NCI-H82 treated with DMSO at 0.1 percent for 48 hours (cell line): Measurements from ENCODE around the gene HABP4.

ENCODE experiments used
- DNase-seq: peaks from one replicate; lab custom pipeline; 2025; ENCODE audit not compliant: unreplicated experiment; lab: John Stamatoyannopoulos, UW

The HABP4 gene

DNA sequence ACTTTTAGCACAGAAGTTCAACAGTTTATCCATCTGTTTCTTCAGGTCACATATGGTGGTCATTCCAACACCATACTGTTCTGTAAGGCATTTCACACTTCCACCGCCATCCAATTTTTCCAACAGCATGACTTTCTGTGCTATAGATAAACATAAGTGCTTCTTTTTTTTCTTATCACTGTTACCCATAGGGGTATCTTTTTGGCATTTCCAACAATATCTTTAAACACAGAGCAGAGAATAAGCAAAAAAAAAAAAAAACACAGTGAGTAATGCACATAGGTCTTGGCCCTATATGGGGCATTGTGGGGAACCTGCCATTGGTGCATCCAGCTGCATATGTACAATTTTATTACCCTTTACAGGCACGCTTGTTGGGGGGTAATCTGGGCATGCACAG lies 19.6 kb upstream of the HABP4 start:
- no peak for DNase-seq

DNA sequence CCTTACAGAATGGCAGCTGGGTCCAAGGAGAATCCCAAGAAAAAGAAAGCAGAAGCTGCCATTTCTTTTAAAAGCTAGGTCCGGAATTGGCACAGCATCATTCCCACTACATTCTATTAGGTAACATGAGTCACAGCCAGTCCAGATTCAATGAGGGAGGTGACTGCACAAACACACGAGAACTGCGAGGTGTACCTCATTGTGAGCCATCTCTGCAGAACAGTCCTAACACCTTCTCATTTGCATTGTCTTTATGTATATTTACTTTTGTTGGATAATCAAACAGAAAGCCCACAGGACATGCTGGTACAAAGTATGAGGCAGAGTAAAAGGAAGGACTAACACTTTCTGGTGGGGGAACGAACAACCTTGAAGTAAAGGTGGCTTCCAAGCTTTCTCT lies 14.6 kb upstream of the HABP4 start:
- DNase-seq: no peak

DNA sequence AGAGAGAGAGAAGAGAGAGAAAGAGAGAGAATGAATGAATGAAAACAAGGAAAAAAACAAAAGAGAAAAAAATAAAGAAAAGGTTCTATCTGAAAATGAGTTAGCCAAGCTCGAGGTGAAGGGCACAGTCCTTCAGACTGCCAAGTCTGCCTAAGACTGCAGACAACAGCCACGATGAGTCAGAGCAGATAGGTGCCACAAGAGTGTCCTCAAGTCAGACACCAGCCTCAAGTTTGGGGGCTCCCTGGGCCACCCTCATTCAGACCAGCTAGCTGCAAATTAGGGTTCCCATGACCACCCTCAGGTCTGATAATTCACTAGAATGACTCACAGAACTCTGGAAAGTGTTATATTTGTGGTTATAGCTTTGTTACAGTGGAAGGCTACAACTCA lies 13.9 kb upstream of the HABP4 start:
- DNase-seq: no peak

DNA sequence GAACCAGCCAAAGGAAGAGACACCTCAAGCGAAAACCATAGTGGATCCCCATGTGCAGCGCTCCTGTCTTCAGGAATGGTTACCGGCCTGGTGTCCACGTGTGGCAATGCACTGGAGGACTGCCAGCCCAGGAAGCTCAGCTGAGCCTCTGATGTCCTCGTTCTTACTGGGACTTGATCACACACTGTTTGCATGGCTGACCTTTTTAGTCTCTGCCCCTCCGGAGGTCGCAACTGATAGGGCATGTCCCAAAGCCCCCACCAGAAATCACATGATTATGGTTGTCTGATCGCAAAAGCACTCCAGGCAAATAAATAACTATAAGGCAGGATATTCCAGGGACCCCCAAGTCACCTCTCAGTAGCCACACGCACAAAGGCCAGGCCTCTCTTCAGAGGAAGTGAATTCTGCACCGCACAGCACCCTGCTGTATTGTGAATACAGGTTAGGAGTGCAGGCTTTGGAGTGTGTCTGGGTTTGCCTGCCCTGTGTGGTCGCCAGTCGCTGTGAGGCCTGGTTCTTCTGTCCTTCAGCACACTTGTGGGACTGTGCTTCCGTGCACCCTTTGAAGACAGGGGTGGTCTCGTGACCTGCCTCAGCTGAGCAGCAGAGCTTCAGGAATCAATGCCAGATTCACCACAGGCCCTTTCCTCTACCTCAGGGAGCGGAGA lies 13.4 kb upstream of the HABP4 start:
- DNase-seq: no peak

DNA sequence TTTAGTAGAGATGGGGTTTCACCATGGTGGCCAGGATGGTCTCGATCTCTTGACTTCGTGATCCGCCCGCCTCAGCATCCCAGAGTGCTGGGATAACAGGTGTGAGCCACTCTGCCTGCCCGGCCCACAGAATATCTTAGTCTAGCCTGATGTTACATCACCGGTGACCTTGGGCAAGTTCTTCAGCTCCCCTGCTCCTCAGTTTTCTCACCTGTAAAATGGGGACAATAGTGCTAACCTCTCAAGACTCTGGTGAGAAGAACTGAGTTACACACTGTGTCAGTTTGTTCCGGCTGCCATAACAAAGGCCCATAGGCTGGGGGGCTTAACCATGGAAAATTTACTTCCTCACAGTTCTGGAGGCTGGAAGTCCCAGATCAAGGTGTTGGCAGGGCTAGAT lies 12.5 kb upstream of the HABP4 start:
- DNase-seq: no peak

DNA sequence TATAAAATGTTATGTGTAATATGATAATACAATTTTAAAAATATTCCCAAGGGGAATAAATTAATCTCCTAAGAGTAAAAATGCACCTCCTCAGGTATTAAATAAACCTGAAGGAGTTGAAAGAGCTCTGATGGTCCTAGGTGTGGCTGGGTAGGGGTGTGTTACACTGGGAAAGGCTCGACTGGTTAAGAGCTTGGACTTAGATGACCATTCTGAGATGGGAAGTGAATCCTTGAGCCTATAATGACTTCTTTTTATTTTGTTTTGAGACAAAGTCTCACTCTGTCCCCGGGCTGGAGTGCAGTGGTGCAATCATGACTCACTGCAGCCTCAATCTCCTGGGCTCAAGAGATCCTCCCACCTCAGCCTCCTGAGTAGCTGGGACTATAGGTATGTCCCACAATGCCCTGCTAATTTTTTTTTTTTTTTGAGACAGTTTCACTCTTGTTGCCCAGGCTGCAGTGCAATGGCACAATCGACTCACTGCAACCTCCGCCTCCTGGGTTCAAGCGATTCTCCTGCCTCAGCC lies 9.2 kb upstream of the HABP4 start:
- no peak for DNase-seq

DNA sequence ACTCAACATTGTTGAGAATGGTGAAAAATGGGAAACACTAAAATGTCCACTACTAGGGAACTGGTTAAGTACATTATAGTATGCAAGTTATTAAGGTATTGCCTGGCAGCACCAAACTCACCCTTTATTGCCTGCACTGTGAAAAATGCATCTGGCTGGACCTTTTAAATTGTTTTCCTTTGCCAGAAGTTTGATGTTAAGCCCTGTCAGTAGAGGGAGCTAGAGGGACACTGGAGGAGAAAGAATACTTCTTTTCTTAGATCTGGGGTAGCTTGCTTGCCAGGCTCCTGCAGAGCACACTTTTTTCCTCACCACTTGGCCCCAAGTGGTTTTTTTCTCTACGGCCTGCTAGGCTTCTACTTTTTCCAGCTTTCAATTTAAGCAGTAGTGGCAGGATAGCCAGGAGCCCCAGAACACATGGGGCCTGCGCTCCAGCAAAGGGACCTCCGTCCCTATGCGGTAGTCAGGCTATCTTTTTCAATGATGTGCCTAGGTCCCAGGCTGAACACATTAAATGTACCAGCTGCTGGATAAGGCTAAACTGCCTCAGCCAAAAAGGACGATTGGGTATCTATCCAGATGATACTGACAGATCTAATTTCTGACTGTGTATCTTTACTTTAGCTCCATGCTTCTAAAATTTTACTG lies 8.0 kb upstream of the HABP4 start:
- DNase-seq: peak; percentile 41

DNA sequence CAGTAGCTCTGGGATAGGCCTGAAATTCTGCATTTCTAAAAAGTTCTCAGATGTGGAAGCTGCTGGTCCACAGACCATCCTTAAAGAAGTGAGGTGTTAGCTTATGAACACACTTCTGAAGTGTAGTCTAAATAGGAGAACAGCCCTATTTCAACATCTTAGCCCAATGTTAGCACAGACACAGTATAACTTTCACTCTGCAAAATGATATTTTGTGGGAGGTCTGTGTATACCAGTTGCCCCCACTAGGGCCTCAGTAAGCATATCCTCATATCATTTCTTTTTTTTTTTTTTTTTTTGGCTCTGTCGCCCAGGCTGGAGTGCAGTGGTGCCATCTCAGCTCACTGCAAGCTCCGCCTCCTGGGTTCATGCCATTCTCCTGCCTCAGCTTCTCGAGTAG lies 7.5 kb upstream of the HABP4 start:
- DNase-seq: no peak

- no peak for DNase-seq
These were observed 2.6 kb upstream of the HABP4 start for GRCh38 chr9:96447406-96447805.

DNA sequence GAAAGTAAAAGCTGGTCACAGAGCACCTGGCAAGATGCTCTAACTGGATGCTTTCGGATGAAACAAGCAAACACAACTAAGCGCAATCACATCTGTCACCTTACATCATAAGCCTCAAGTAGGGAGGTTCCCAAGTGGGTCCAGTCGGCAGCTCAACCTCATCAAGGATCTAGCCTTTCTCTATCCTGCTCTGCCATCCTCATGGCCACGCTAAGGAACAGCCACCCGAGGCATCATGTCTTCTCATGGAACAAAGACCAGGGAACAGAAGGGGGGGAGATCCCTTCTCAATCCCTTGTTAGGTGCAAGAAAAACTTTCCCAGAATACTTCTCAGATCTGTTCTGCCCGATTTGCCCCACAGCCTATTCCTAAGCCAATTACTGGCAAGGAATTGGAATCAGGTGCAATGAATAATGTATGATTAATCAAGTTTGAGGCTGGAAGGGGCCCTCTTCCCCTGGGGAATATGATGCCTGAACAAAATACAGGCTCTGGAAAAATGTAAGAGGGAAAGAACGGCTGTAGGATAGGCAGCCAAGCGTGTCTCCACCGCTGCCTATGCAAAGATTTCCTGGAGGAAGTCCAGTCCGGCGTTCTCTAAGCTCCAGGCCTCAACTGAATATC lies 1.3 kb upstream of the HABP4 start:
- DNase-seq: peak; percentile 38

- DNase-seq: peak; percentile 51
These were observed 485 bp upstream of the HABP4 start for GRCh38 chr9:96449523-96449844.

- no peak for DNase-seq
These were observed 902 bp downstream of the HABP4 start for GRCh38 chr9:96450613-96451528.

DNA sequence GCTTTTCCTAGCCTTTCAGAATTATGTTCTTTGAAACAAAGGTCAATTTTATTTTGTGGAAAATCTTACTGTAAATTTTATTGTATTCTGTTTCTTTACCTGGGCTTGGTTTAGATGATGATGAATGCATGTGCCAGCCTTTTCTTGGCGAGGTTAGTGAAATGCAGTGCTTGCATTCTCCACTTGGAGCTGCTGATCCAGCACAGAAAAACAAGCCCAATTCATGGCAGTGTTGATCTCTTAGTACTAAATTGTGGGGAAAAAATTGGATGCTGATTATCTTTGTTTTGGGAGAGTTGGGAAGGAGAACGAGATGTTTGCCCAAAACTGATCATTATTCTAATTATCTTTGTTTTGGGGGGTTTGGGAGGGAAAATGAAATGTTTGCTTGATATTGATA lies 3.7 kb downstream of the HABP4 start:
- DNase-seq: no peak

GRCh38 chr9:96457266-96457665 lies 7.3 kb downstream of the HABP4 start:
- no peak for DNase-seq

DNA sequence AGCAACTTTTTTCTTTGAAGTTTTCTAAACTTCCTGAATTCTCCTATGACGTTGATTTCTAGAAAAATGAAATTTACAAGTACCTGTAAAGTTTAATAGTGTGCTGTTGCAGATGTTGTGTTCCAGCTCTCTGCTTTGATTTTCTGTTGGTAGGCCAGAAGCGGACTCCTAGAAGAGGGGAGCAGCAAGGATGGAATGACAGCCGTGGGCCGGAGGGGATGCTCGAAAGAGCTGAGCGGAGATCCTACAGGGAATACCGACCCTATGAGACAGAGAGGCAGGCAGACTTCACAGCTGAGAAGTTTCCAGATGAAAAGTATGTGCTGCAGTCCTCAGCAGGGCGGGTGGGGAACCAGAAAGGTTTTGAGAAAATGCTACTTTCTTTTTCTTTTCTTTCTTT lies 8.3 kb downstream of the HABP4 start:
- DNase-seq: no peak

DNA sequence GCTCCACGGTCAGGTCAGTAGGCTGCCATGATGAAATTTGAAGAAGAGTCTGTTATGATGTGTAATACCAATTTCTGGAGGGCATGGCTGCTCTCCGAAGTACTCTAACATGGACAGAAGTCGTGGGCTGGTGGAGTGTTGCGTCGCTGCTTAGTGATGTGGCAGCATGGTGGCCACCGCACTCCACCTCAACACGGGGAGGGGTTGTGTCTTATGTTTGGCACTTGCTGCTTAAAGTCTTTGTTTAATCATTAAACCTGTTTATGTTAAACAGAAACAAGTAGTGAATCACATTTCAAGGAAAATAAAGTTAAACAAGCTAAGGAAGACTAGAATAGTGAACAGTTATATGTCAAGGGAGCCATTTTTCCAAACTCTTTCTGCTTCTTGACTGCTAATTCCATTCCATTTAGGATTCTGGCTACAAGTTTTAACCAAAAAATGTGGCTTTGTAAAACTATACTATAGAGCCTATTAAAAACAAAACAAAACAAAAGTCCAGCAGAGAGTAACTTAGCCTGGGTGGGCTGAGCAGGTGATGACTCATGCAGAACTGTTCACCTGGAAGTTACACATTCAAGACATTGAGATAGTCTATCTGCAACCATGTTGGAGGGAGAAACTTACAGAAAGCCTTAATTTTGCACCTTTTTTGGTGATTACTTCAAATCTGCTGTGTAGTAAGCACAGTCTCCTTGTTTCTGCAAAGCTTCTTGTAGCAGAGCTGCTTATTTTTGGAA lies 9.5 kb downstream of the HABP4 start:
- no peak for DNase-seq

DNA sequence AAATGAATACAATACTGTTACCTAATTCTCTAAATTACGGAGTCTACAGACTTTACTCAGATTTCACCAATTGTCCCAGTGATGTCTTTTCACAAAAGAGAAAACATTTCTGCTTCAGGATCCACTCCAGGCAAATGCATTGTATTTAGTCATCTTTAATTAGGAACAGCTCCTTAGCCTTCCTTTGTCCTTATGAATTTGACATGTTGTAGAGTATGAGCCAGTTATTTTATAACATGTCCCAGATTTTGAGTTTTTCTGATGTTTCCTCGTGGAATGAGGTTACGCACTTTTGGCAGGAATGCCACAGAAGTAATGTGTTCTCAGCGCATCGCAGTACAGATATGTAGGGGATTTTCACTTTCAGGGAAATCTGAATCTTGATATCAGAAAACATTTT lies 10.5 kb downstream of the HABP4 start:
- no peak for DNase-seq

DNA sequence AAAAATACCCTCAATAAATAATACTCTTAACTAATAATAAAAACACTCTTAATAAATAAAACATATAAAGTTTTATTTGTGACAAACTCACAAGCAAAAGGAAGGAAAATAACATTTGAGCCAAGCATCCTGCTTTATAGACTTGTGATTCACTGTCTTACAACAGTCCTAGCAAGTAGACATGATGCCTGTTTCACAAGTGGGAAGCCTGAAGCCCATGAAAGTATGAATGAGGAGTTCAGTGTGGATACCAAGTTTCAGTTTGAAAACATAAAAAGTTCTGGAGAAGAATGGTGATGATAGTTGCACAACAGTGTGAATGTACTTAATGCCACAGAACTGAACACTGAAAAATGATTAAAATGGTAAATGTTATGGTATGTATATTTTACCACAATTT lies 10.9 kb downstream of the HABP4 start:
- no peak for DNase-seq

DNA sequence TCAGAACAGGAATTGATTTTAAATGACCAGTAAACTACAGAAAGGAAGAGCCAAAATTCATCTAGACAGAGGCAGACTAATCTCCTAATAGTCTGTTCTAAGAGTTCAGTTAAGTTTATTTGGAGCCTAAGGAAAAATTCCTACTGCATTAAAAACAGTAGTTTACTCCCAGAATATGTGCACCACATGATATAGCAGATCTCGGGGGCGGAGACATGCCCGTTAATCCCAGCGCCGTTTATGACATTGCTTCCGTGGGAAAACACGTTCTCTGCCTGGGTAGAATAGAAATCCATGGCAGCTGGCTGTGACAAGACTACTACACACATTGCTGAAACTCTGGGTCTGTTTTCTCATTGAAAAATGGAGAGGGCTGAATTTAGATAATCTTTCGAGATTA lies 11.4 kb downstream of the HABP4 start:
- DNase-seq: no peak

- no peak for DNase-seq
These were observed 12.6 kb downstream of the HABP4 start for GRCh38 chr9:96462541-96462940.

GRCh38 chr9:96464426-96464825 lies 14.5 kb downstream of the HABP4 start:
- no peak for DNase-seq
